Astrocyte (in vitro differentiated cells and primary cell): ENCODE measurements around the gene HAS3.
"Not testable (repeated sequence)": the region's sequence is repeated elsewhere in the genome, so short reads cannot be mapped to it uniquely, and the experiment has no call there.

Source experiments
- EZH2 ChIP-seq: IDR thresholded peaks from 2 replicates; pipeline ENCODE4 v1.6.1; 2012; ENCODE audit warnings: mild to moderate bottlenecking, low read length, inconsistent platforms; ENCODE audit not compliant: insufficient read depth
- TF ChIP-seq, protein P1 (sequence below): IDR thresholded peaks from 2 replicates; pipeline ENCODE4 v1.5.1; 2011; ENCODE audit warnings: low read depth, mild to moderate bottlenecking, inconsistent platforms, low read length, moderate library complexity; ENCODE audit not compliant: insufficient read depth

DNA sequence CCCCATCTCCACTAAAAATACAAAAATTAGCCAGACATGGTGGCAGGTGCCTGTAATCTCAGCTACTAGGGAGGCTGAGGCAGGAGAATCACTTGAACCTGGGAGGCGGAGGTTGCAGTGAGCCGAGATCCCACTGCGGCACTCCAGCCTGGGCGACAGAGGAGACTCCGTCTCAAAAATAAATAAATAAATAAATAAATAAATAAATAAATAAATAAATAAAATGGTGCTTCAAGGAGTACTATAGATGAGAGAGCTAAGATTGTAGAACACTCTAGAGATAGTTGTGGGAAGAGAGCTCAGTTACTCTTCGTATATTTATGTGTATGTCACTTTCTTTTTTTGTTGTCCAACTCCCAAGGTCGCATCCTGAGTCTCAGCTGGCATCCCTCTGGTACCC lies 34.0 kb downstream of the HAS3 start:
- TF ChIP-seq, protein P1, sequence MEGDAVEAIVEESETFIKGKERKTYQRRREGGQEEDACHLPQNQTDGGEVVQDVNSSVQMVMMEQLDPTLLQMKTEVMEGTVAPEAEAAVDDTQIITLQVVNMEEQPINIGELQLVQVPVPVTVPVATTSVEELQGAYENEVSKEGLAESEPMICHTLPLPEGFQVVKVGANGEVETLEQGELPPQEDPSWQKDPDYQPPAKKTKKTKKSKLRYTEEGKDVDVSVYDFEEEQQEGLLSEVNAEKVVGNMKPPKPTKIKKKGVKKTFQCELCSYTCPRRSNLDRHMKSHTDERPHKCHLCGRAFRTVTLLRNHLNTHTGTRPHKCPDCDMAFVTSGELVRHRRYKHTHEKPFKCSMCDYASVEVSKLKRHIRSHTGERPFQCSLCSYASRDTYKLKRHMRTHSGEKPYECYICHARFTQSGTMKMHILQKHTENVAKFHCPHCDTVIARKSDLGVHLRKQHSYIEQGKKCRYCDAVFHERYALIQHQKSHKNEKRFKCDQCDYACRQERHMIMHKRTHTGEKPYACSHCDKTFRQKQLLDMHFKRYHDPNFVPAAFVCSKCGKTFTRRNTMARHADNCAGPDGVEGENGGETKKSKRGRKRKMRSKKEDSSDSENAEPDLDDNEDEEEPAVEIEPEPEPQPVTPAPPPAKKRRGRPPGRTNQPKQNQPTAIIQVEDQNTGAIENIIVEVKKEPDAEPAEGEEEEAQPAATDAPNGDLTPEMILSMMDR: not testable (repeated sequence)
- TF ChIP-seq EZH2: not testable (repeated sequence)
